Nephron (organoid): Measurements from ENCODE around the gene ARHGAP22.
A peak's percentile ranks its signal among the peaks of the same experiment; 100 is the strongest.

Source experiments
- H3K27ac Mint-ChIP-seq, 3 experiments: 2 replicates each; pipeline ENCODE4 v1.8.0; 2020; ENCODE audit warnings: mixed read lengths in 3 of 3, mild to moderate bottlenecking in 2 of 3, moderate library complexity in 1 of 3
- H3K27me3 Mint-ChIP-seq: 2 replicates; pipeline ENCODE4 v1.8.0; 2021; ENCODE audit warnings: low read depth, mild to moderate bottlenecking, moderate library complexity, mixed read lengths
- H3K36me3 Mint-ChIP-seq: 2 replicates; pipeline ENCODE4 v1.8.0; 2020; ENCODE audit warnings: low read depth, mixed read lengths
- H3K4me1 Mint-ChIP-seq: 2 replicates; pipeline ENCODE4 v1.8.0; 2020; ENCODE audit warnings: mixed read lengths
- H3K4me3 Mint-ChIP-seq, 3 experiments: 2 replicates each; pipeline ENCODE4 v1.8.0; 2020; ENCODE audit warnings: mild to moderate bottlenecking in 3 of 3, mixed read lengths in 3 of 3, moderate library complexity in 2 of 3
- H3K9me3 Mint-ChIP-seq: 2 replicates; pipeline ENCODE4 v1.8.0; 2020; ENCODE audit warnings: mixed read lengths
- TF ChIP-seq, protein P1 (sequence below), 3 experiments: fragments of 200-600 bp; sonication (generic); IDR thresholded peaks; one replicate each; pipeline ENCODE4 v1.5.0; 2021; ENCODE audit warnings: antibody characterized with exemption in 3 of 3; ENCODE audit not compliant: unreplicated experiment in 3 of 3

ARHGAP22 gene

DNA sequence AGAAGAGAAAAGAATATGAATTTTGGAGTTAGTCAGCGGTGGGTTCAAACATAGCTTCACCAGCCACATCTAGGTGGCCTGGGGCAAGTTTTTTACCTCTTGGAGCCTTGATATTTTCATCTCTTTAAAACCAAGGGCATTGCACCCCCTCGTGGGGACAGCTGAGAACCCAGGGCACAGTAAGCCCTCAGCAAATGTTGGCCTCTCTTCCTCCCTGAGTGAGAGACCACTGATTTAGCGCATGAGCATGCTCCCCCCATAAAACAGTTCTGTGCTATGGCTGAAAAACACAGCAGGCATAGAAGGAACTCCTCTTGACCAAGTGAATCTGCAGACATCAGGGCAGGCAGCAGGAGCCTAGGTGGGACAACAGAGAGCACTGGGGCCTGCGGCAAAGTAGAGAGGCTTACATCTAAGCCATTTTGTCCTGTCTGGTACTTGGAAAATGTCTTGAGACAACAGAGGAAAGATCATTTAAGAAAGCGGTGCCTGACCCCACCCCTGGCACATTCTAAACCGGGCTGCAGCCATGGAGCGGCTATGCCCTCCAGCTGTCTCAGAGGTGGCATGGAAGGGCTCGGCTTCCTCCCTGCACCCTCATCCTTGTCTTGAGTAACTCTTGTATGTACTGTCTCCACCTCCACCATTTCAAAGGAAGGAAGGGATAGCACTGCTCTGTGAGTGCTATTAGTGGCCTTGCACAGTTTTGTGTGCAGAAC, 94.7 kb downstream of the ARHGAP22 start:
- no peaks in the 10 kb centered on the region for H3K4me1 Mint-ChIP-seq
- H3K9me3 Mint-ChIP-seq, result peaks cover 16% of the 10 kb centered on the region
- TF ChIP-seq, protein P1, sequence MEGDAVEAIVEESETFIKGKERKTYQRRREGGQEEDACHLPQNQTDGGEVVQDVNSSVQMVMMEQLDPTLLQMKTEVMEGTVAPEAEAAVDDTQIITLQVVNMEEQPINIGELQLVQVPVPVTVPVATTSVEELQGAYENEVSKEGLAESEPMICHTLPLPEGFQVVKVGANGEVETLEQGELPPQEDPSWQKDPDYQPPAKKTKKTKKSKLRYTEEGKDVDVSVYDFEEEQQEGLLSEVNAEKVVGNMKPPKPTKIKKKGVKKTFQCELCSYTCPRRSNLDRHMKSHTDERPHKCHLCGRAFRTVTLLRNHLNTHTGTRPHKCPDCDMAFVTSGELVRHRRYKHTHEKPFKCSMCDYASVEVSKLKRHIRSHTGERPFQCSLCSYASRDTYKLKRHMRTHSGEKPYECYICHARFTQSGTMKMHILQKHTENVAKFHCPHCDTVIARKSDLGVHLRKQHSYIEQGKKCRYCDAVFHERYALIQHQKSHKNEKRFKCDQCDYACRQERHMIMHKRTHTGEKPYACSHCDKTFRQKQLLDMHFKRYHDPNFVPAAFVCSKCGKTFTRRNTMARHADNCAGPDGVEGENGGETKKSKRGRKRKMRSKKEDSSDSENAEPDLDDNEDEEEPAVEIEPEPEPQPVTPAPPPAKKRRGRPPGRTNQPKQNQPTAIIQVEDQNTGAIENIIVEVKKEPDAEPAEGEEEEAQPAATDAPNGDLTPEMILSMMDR (IDR thresholded peaks at IDR 0.05; ENCODE audit: unreplicated experiment in 3 of 3), result peak; percentile 11 to 40 (median 32)
- H3K27ac Mint-ChIP-seq, result no peak overlapping the region
- peaks cover 5% of the 10 kb centered on the region for H3K27me3 Mint-ChIP-seq
- H3K4me3 Mint-ChIP-seq, result no peak overlapping the region
- H3K36me3 Mint-ChIP-seq, result peaks cover 2% of the 10 kb centered on the region

- H3K27ac Mint-ChIP-seq, result no peak overlapping the region
- H3K4me3 Mint-ChIP-seq, result no peak overlapping the region
- H3K4me1 Mint-ChIP-seq, result no peaks in the 10 kb centered on the region
- TF ChIP-seq, protein P1 (IDR thresholded peaks at IDR 0.05; ENCODE audit: unreplicated experiment in 3 of 3), result no peak
- no peaks in the 10 kb centered on the region for H3K36me3 Mint-ChIP-seq
- H3K9me3 Mint-ChIP-seq, result peaks cover 12% of the 10 kb centered on the region
- H3K27me3 Mint-ChIP-seq, result peaks cover 5% of the 10 kb centered on the region
Observed at GRCh38 chr10:48508791-48509772, 95.8 kb downstream of the ARHGAP22 start.

DNA sequence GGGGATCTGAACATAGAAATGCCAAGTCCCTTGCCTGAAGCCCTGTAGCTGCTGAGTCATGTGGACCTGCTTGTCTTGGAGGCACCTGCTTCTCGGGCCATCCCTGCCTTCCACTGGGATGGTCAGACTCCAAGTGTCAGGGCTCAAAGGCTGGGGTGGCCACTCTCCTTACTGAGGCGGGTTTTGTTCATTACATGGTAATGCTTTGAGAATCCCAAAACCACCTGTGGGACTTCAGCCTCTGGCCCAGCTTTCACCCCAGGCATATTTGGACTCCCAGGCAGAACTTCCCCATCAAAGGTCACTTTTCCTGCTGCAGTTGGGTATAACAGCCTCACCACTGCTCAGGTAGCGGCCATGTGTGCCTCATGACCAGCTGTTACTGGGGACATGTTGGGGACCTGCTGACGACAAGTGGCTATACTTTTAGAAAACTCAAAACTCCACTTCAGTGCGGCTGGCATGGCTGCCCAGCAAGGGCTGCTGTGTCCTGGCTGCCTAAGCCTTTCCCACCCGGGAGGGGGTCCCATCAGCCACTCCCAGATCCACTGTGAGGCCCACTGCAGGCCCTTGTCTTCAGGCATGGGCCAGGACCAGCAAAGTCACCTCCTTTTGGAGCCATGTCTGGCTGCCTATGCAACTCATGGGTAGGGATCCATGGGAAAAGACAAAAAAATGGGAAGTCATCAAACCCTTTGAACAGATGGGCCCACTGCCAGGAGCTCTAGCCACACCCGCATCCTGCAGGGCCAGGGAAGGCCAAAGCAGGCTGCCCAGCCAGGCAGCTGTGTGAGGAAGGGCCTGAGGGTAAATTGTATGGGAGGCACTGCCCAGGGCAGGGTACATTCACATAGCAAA, 96.7 kb downstream of the ARHGAP22 start:
- Mint-ChIP-seq H3K9me3 (peaks cover 7% of the 10 kb centered on the region), H3K4me1 (peaks cover under 1% of the 10 kb centered on the region), H3K27ac (no peak overlapping the region), H3K36me3 (no peaks in the 10 kb centered on the region), H3K4me3 (no peak overlapping the region), H3K27me3 (peaks cover 11% of the 10 kb centered on the region)
- TF ChIP-seq, protein P1 (IDR thresholded peaks at IDR 0.05; ENCODE audit: unreplicated experiment in 3 of 3), result no peak

- Mint-ChIP-seq H3K4me3 (no peak overlapping the region), H3K4me1 (peaks cover 8% of the 10 kb centered on the region), H3K36me3 (no peaks in the 10 kb centered on the region), H3K27ac (no peak overlapping the region), H3K27me3 (peaks cover 8% of the 10 kb centered on the region), H3K9me3 (peaks cover 5% of the 10 kb centered on the region)
- TF ChIP-seq, protein P1 (IDR thresholded peaks at IDR 0.05; ENCODE audit: unreplicated experiment in 3 of 3), result no peak
Observed at GRCh38 chr10:48507494-48507893, 97.4 kb downstream of the ARHGAP22 start.

DNA sequence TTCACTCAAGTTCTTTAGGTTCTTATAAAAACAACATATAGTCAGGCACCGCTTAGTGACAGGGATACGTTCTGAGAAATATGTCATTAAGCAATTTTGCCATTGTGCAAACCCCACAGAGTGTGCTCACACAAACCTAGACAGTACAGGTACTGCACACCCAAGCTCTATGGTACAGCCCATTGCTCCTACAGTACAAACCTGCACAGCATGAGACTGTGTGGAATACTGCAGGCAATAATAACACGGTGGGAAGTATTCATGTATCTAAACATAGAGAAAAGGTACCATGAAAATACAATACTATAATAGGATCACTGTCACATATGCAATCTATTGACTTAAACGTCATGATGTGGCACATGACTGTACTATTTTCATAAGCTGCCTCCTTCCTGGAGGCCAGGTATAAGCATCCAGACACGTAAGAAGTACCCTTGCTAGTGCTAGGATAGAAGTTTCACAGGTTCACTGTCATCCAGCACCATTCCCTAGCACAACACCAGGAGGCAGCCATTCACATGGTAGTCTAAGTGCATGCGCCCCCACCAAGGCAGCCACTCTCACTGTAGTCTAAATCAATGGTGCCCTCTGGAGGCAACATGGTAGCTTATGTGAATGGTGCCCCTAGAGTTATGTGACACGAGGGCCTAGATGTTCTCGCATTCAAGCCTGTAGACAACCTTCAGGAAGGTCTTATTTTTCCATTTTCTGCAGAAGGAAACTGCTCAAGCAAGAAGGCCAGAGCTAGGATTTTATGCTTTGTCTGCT, 98.5 kb downstream of the ARHGAP22 start:
- Mint-ChIP-seq H3K4me3 (no peak overlapping the region), H3K36me3 (no peaks in the 10 kb centered on the region), H3K27me3 (peaks cover 8% of the 10 kb centered on the region), H3K9me3 (peaks cover 3% of the 10 kb centered on the region), H3K4me1 (peaks cover 16% of the 10 kb centered on the region), H3K27ac (peak overlapping the region in 1 of 3 experiments; percentile 70)
- TF ChIP-seq, protein P1 (IDR thresholded peaks at IDR 0.05; ENCODE audit: unreplicated experiment in 3 of 3), result no peak
